HG03520 (cell line): ENCODE data around the gene THBS4.

Experiments used
- ATAC-seq: cut with Tn5 transposase; IDR thresholded peaks from one replicate; pipeline ENCODE4 v1.9.1; 2021; ENCODE audit warnings: mild to moderate bottlenecking, moderate library complexity; ENCODE audit not compliant: unreplicated experiment

THBS4 gene

GRCh38 chr5:80034962-80035821 is at the start of gene THBS4:
TSS of gene THBS4 (plus strand) at chr5:80035348. CDS start at chr5:80035538, 190 bp downstream.
- no peak for ATAC-seq

GRCh38 chr5:79986260-79986659 is 48.9 kb upstream of the THBS4 start:
- ATAC-seq = no peak

- peak; percentile 48 for ATAC-seq
Observed at GRCh38 chr5:79990205-79990597, 44.9 kb upstream of the THBS4 start.

GRCh38 chr5:79990598-79991507 is 44.3 kb upstream of the THBS4 start, which contains the start of gene MTX3:
TSS of gene MTX3 (minus strand) at chr5:79991262. CDS start at chr5:79991238, 24 bp downstream.
- peak; percentile 89 for ATAC-seq

GRCh38 chr5:79992891-79993657 is 42.1 kb upstream of the THBS4 start:
- no peak for ATAC-seq

- no peak for ATAC-seq
Observed at GRCh38 chr5:79999722-80000121, 35.4 kb upstream of the THBS4 start.

GRCh38 chr5:80002677-80003076 is 32.5 kb upstream of the THBS4 start:
- no peak for ATAC-seq

GRCh38 chr5:80008995-80009765 is 26.0 kb upstream of the THBS4 start:
- no peak for ATAC-seq

- no peak for ATAC-seq
Observed at GRCh38 chr5:80010754-80011392, 24.3 kb upstream of the THBS4 start.

GRCh38 chr5:80025069-80025468 is 10.1 kb upstream of the THBS4 start:
- no peak for ATAC-seq

GRCh38 chr5:80026841-80027240 is 8.3 kb upstream of the THBS4 start:
- no peak for ATAC-seq

GRCh38 chr5:80031109-80031508 is 4.0 kb upstream of the THBS4 start:
- ATAC-seq = no peak

- ATAC-seq = no peak
Observed at GRCh38 chr5:80033513-80033912, 1.6 kb upstream of the THBS4 start.

GRCh38 chr5:80034559-80034958 is 589 bp upstream of the THBS4 start:
- no peak for ATAC-seq

- ATAC-seq = no peak
Observed at GRCh38 chr5:80035839-80036238, 691 bp downstream of the THBS4 start.

- ATAC-seq = no peak
Observed at GRCh38 chr5:80036615-80037014, 1.5 kb downstream of the THBS4 start.

GRCh38 chr5:80037366-80037765 is 2.2 kb downstream of the THBS4 start:
- ATAC-seq = no peak

GRCh38 chr5:80039650-80040049 is 4.5 kb downstream of the THBS4 start:
- ATAC-seq = no peak

- ATAC-seq = no peak
Observed at GRCh38 chr5:80041527-80041926, 6.4 kb downstream of the THBS4 start.

GRCh38 chr5:80042330-80042729 is 7.2 kb downstream of the THBS4 start:
- ATAC-seq = no peak
